Body of pancreas (tissue), 4 donors: ENCODE results near the gene ANKRD17. TPM values are rescaled to one million over a fixed set of nuclear protein-coding genes. Genes with fewer than 3 reads are reported as not detected.
"Not testable (repeated sequence)": the region's sequence is repeated elsewhere in the genome, so short reads cannot be mapped to it uniquely, and the experiment has no call there.

Experiments
- ATAC-seq: fragments of 150-250 bp; one replicate; pipeline ENCODE4 v1.9.1; 2016
- DNase-seq, 4 donors: peaks; one replicate each; pipeline ENCODE4 v3.0.0-alpha.2; 2019
- H3K27ac ChIP-seq, 4 donors: fragments of 200-600 bp; sonication (generic); 1 replicate in 3 of 4; 2 replicates in 1 of 4; pipeline versions ENCODE4 v1.5.1 to v1.6.1; 2016 to 2019; ENCODE audit warnings: mild to moderate bottlenecking in 1 of 4, mixed read lengths in 1 of 4, moderate library complexity in 1 of 4
- H3K27me3 ChIP-seq, 2 donors: fragments of 200-600 bp; sonication (generic); one replicate each; pipeline ENCODE4 v1.6.0; 2016; ENCODE audit warnings: mild to moderate bottlenecking in 1 of 2
- H3K36me3 ChIP-seq, 2 donors: fragments of 200-600 bp; sonication (generic); replicated peaks in 1 of 2; 2 replicates each; pipeline ENCODE4 v1.5.1; 2016; ENCODE audit warnings: low read depth in 2 of 2; ENCODE audit not compliant: insufficient read depth in 1 of 2
- H3K4me1 ChIP-seq: fragments of 200-600 bp; sonication (generic); one replicate; pipeline ENCODE4 v1.6.0; 2016
- H3K4me3 ChIP-seq, 2 donors: fragments of 200-600 bp; sonication (generic); 1 replicate in 1 of 2; 2 replicates in 1 of 2; pipeline ENCODE4 v1.5.1; 2016 to 2019
- H3K9me3 ChIP-seq, 3 donors: fragments of 200-600 bp; sonication (generic); 1 replicate in 2 of 3; 2 replicates in 1 of 3; pipeline ENCODE4 v1.5.1; 2016
- POLR2A ChIP-seq, 3 donors: fragments of 450-650 bp; IDR thresholded peaks; one replicate each; pipeline ENCODE4 v1.6.1; 2016; ENCODE audit warnings: antibody characterized with exemption in 3 of 3, mild to moderate bottlenecking in 2 of 3
- WGBS, 2 donors: methylation state at CpG; one replicate each; pipeline ENCODE4 v1.1.5; 2017; 5-methylcytosine and 5-hydroxymethylcytosine counted together
- intact Hi-C: fragments of 100-400 bp; cut with DNase I; formaldehyde crosslinking; loops from one replicate; pipeline ENCODE4 v1.15.1; 2023
- total RNA-seq, 2 donors: library from RNA; depleted of rRNA; stranded (reverse); fragments of >200 nt; gene quantifications; one replicate each; pipeline ENCODE4 v1.1.0, GENCODE V29; 2016
- TF ChIP-seq, protein P1 (sequence below), 7 experiments: fragments of 450-650 bp in 4 of 7; fragments of 200-600 bp in 3 of 7; sonication (generic) in 3 of 7; IDR thresholded peaks; one replicate each; pipeline ENCODE4 v1.5.1; 2016 to 2019; ENCODE audit warnings: antibody characterized with exemption in 7 of 7

Gene ANKRD17
- total RNA-seq, 2 donors from 2014 or later, result 32.4 to 36.3 TPM

DNA sequence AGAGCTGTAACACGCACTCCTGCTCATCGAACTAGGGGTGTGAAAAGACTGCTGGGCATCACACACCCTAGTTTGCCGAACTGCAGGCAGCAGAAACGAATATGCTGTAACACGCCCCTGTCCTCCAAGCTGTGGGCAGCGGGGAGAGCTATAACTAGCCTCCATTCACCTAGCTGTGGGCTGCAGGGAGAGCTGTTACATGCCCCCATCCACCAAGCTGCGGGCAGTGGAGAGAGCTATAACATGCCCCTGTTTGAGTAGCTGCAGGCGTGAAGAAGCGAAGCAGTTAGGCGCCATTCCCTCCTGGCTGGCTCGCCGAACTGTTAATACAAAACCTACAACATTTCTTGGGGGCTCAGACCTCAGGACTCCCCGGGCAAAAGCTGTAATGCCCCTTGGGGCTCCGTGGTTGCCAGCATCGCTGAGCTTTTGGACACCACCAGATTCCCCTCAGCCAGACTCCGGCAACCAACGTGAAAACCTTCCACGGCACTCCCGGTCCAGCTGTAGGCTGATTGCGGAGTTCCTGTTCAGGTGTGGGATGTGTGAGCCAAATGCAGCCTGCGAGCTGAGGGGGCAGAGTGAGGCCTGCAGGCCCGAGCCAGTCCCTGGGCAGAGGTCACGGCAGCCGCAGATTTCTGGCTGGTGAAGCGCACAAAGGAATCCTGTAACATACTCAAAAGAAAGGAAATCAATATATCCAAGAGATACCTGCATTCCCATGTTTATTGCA lies 41.1 kb upstream of the ANKRD17 start:
- no peaks in the 10 kb centered on the region for H3K36me3 ChIP-seq
- DNase-seq, result no peak
- no peaks in the 10 kb centered on the region for H3K27me3 ChIP-seq
- H3K4me1 ChIP-seq, result no peaks in the 10 kb centered on the region
- no peaks in the 10 kb centered on the region for H3K9me3 ChIP-seq
- H3K27ac ChIP-seq, result no peak overlapping the region
- ATAC-seq, result no peak
- 87 to 94% methylated on average over 22 to 25 of the region's 25 CpGs for WGBS, 2 donors
- intact Hi-C loops, result no loop called here
- TF ChIP-seq, protein P1, sequence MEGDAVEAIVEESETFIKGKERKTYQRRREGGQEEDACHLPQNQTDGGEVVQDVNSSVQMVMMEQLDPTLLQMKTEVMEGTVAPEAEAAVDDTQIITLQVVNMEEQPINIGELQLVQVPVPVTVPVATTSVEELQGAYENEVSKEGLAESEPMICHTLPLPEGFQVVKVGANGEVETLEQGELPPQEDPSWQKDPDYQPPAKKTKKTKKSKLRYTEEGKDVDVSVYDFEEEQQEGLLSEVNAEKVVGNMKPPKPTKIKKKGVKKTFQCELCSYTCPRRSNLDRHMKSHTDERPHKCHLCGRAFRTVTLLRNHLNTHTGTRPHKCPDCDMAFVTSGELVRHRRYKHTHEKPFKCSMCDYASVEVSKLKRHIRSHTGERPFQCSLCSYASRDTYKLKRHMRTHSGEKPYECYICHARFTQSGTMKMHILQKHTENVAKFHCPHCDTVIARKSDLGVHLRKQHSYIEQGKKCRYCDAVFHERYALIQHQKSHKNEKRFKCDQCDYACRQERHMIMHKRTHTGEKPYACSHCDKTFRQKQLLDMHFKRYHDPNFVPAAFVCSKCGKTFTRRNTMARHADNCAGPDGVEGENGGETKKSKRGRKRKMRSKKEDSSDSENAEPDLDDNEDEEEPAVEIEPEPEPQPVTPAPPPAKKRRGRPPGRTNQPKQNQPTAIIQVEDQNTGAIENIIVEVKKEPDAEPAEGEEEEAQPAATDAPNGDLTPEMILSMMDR (IDR thresholded peaks at IDR 0.05), result no peak
- TF ChIP-seq POLR2A (IDR thresholded peaks at IDR 0.05), result no peak
- H3K4me3 ChIP-seq, result no peak overlapping the region

DNA sequence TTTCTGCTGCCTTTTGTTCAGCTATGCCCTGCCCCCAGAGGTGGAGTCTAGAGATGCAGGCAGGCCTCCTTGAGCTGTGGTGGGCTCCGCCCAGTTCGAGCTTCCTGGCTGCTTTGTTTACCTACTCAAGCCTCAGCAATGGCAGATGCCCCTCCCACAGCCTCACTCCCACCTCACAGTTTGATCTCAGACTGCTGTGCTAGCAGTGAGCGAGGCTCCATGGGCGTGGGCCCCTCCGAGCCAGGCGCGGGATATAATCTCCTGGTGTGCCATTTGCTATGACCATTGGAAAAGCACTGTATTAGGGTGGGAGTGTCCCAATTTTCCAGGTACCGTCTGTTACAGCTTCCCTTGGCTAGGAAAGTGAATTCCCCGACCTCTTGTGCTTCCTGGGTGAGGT lies 34.1 kb upstream of the ANKRD17 start:
- intact Hi-C loops, result not testable (repeated sequence)
- WGBS, 2 donors, result 87 to 89% methylated on average over 9 of the region's 9 CpGs

DNA sequence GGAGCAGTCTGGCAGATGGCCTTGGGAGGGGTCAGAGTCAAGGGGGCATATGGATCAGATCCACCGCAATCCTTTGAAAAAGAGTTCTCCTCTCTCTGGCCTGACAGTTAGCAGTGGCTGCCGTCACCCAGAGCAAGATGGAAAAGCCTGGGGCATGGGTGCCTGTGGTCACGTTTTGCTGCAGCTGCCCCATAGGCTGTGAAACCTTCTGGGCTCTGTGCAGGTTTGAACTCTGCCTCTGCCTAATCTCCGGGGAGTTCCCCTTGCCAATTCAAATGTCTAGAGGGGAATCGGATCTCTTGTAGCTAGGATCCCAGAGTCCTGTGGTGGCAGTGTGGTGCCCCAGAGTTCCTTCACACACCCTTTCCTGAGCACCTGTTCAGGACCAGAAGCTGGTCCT lies 23.4 kb upstream of the ANKRD17 start:
- no peaks in the 10 kb centered on the region for H3K27me3 ChIP-seq
- no peak for DNase-seq
- H3K36me3 ChIP-seq, result no peaks in the 10 kb centered on the region
- TF ChIP-seq, protein P1 (IDR thresholded peaks at IDR 0.05), result no peak
- TF ChIP-seq POLR2A (IDR thresholded peaks at IDR 0.05), result no peak
- H3K4me3 ChIP-seq, result no peak overlapping the region
- no peaks in the 10 kb centered on the region for H3K9me3 ChIP-seq
- H3K27ac ChIP-seq, result no peak overlapping the region
- 92% methylated on average over 5 of the region's 5 CpGs; no CpG with 5 or more reads in 1 of the 2 donors for WGBS, 2 donors
- H3K4me1 ChIP-seq, result no peaks in the 10 kb centered on the region
- no peak for ATAC-seq
- intact Hi-C loops, result no loop called here

More for the DNA sequence above, 34.1 kb upstream of the ANKRD17 start:
- H3K4me3 ChIP-seq, H3K27ac ChIP-seq, H3K36me3 ChIP-seq, DNase-seq, H3K9me3 ChIP-seq, ATAC-seq, H3K27me3 ChIP-seq, H3K4me1 ChIP-seq: not testable (repeated sequence)

DNA sequence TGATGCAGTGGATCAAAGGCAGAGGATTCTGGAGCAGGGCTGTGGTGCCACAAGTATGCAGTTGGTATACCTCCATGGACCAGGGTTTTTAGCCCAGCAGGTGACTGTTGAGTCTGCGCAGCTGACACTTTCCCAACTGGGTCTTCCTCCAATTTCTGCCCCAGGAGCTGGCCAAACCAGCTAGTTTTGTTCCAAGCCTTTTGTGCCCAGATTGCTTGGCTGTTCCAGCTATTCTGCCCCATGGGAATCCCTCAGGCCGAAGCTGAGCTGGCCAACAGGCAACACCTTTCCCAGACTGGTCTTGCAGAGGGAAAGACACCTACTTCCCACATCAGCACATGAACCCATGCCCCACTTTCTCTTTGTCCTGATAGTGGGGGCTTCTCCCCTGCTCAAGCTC lies 22.8 kb upstream of the ANKRD17 start:
- no peaks in the 10 kb centered on the region for H3K4me1 ChIP-seq
- no peaks in the 10 kb centered on the region for H3K9me3 ChIP-seq
- no peaks in the 10 kb centered on the region for H3K27me3 ChIP-seq
- no peaks in the 10 kb centered on the region for H3K36me3 ChIP-seq
- DNase-seq, result no peak
- no peak for ATAC-seq
- intact Hi-C loops, result no loop called here
- H3K27ac ChIP-seq, result no peak overlapping the region
- 90 to 92% methylated on average over 2 of the region's 2 CpGs for WGBS, 2 donors
- no peak overlapping the region for H3K4me3 ChIP-seq
- TF ChIP-seq POLR2A (IDR thresholded peaks at IDR 0.05), result no peak
- TF ChIP-seq, protein P1 (IDR thresholded peaks at IDR 0.05), result no peak

DNA sequence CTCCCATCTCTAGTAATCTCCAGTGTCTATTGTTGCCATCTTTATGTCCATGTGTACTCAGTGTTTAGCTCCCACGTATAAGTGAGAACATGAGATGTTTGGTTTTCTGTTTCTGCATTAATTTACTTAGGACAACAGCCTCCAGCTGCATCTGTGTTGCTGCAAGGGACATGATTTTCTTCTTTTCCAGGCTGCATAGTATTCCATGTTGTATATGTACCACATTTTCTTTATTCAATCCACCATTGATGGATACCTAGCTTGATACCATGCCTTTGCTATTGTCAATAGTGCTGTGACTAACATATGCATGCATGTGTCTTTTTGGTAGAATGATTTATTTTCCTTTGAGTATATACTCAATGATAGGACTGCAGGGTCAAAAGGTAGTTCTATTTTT lies 18.6 kb upstream of the ANKRD17 start:
- no peaks in the 10 kb centered on the region for H3K36me3 ChIP-seq
- DNase-seq, result no peak
- H3K4me3 ChIP-seq, result no peak overlapping the region
- 94 to 100% methylated on average over 1 of the region's 1 CpG for WGBS, 2 donors
- TF ChIP-seq POLR2A (IDR thresholded peaks at IDR 0.05), result no peak
- TF ChIP-seq, protein P1 (IDR thresholded peaks at IDR 0.05), result no peak
- no peak overlapping the region for H3K27ac ChIP-seq
- H3K9me3 ChIP-seq, result no peaks in the 10 kb centered on the region
- H3K27me3 ChIP-seq, result no peaks in the 10 kb centered on the region
- ATAC-seq, result no peak
- intact Hi-C loops, result no loop called here
- peaks cover 9% of the 10 kb centered on the region for H3K4me1 ChIP-seq
